ENCODE data around the gene ISOC2.

ISOC2 gene

DNA sequence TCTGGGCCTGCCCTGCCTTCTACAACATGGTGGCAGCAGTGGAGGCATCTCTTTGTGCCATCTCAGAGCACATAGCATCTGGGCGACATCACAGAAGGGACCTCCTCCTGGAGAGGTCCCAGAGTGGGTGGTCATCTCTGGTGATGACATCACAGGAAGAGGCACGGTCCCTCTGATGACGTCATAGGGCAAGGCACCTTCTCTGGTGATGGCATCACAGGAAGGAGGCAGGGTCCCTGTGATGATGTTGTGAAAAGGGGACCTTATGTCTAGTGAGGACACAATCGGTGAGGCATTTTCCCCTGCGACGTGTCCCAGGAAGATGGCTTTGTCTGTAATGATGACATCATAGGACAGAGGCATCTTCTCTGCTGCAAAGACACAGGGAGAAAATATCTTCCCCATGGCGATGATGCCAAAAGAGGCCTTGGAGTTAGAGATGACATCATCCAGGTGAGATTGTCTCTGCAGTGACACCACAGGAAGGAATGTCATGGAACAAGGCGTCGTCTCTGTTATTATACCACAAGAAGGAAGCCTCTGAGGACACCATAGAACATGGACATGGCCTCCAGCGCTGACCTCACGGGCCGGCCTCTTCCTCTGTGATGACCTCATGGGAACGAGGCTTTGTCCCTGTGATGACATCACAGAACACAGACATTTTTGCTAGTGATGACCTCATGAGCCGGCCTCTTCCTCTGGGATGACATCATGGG lies 29.0 kb downstream of the ISOC2 start:
- Histone ChIP-seq H3K4me3 (ENCODE audit: low read length, poor library complexity, severe bottlenecking) (no peak overlapping the region), H3K4me1 (ENCODE audit: insufficient read depth, low read length, poor library complexity, severe bottlenecking) (no peaks in the 10 kb centered on the region), H4K20me1 (ENCODE audit: insufficient read depth, low read length, poor library complexity, severe bottlenecking) (no peaks in the 10 kb centered on the region), H3K9ac (ENCODE audit: low read depth, low read length, poor library complexity, severe bottlenecking) (no peak overlapping the region), H3K9me2 (replicated peaks; ENCODE audit: low read depth, low read length) (no peaks in the 10 kb centered on the region), H3K79me2 (ENCODE audit: insufficient read depth, low read length) (no peaks in the 10 kb centered on the region), H3K36me3 (ENCODE audit: insufficient read depth, low read length) (no peaks in the 10 kb centered on the region), H3K9me3 (ENCODE audit: insufficient read depth, low read depth, low read length) (no peaks in the 10 kb centered on the region), H3K27me3 (ENCODE audit: insufficient read depth, low read length, poor library complexity, severe bottlenecking) (no peaks in the 10 kb centered on the region), H3F3A (ENCODE audit: low read depth) (no peaks in the 10 kb centered on the region), H3K4me2 (ENCODE audit: low read depth, low read length, poor library complexity, severe bottlenecking) (no peak overlapping the region), H2AFZ (ENCODE audit: low read length) (no peak overlapping the region)
- TF ChIP-seq, protein P1, sequence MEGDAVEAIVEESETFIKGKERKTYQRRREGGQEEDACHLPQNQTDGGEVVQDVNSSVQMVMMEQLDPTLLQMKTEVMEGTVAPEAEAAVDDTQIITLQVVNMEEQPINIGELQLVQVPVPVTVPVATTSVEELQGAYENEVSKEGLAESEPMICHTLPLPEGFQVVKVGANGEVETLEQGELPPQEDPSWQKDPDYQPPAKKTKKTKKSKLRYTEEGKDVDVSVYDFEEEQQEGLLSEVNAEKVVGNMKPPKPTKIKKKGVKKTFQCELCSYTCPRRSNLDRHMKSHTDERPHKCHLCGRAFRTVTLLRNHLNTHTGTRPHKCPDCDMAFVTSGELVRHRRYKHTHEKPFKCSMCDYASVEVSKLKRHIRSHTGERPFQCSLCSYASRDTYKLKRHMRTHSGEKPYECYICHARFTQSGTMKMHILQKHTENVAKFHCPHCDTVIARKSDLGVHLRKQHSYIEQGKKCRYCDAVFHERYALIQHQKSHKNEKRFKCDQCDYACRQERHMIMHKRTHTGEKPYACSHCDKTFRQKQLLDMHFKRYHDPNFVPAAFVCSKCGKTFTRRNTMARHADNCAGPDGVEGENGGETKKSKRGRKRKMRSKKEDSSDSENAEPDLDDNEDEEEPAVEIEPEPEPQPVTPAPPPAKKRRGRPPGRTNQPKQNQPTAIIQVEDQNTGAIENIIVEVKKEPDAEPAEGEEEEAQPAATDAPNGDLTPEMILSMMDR (conservative IDR thresholded peaks at IDR 0.05; ENCODE audit: low read length) = no peak
- no peak for TF ChIP-seq EZH2phosphoT487 (IDR thresholded peaks at IDR 0.05; ENCODE audit: borderline replicate concordance)

DNA sequence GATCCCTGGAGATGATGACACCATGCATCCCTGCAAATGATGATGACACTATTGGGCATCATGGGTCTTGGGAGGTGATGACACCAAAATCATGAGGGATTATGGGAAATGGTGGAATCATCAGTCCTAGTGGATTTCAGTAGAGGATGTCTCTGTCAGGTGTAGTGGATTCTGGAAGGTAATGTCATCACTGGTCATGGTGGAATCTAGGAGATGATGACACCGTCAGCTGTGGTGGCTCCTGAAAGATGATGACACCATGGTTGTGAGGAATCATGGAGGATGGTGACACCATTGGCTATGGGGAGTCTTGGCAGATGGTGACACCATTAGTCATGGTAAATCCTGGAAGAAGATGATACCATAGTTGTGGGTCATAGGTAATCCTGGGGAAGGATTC lies 30.3 kb downstream of the ISOC2 start:
- Histone ChIP-seq H2AFZ (ENCODE audit: low read length) (no peak overlapping the region), H3K4me3 (ENCODE audit: low read length, poor library complexity, severe bottlenecking) (no peak overlapping the region), H3F3A (ENCODE audit: low read depth) (no peaks in the 10 kb centered on the region), H3K9me2 (replicated peaks; ENCODE audit: low read depth, low read length) (no peaks in the 10 kb centered on the region), H4K20me1 (ENCODE audit: insufficient read depth, low read length, poor library complexity, severe bottlenecking) (no peaks in the 10 kb centered on the region), H3K9ac (ENCODE audit: low read depth, low read length, poor library complexity, severe bottlenecking) (no peak overlapping the region), H3K36me3 (ENCODE audit: insufficient read depth, low read length) (no peaks in the 10 kb centered on the region), H3K9me3 (ENCODE audit: insufficient read depth, low read depth, low read length) (no peaks in the 10 kb centered on the region), H3K4me2 (ENCODE audit: low read depth, low read length, poor library complexity, severe bottlenecking) (no peak overlapping the region), H3K4me1 (ENCODE audit: insufficient read depth, low read length, poor library complexity, severe bottlenecking) (no peaks in the 10 kb centered on the region), H3K79me2 (ENCODE audit: insufficient read depth, low read length) (no peaks in the 10 kb centered on the region), H3K27me3 (ENCODE audit: insufficient read depth, low read length, poor library complexity, severe bottlenecking) (no peaks in the 10 kb centered on the region)
- TF ChIP-seq, protein P1 (conservative IDR thresholded peaks at IDR 0.05; ENCODE audit: low read length) = no peak
- TF ChIP-seq EZH2phosphoT487 (IDR thresholded peaks at IDR 0.05; ENCODE audit: borderline replicate concordance) = no peak

DNA sequence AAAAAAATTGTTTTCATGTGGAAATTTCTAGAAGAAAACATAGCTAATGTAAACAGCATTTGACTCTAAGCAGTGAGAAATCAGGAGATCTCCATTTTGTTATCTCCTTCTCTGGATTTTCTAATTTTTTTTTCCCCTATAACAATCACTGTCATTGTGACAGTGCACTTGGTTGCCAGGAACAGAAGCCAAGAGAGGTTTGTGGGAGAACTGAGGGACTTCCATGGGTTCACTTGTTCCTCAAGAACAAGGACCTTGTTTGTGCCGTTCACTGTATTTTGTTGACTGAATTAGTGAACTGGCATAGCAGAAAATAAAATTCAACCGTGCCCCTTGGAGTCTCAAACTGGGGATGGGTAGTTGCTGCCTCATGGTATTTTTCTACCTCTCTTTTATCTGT lies 35.4 kb downstream of the ISOC2 start:
- no peak overlapping the region for H2AFZ ChIP-seq (ENCODE audit: low read length)
- H3K9ac ChIP-seq (ENCODE audit: low read depth, low read length, poor library complexity, severe bottlenecking) = no peak overlapping the region
- H3K9me3 ChIP-seq (ENCODE audit: insufficient read depth, low read depth, low read length) = no peaks in the 10 kb centered on the region
- no peak overlapping the region for H3K4me2 ChIP-seq (ENCODE audit: low read depth, low read length, poor library complexity, severe bottlenecking)
- H3K27me3 ChIP-seq (ENCODE audit: insufficient read depth, low read length, poor library complexity, severe bottlenecking) = no peaks in the 10 kb centered on the region
- TF ChIP-seq EZH2phosphoT487 (IDR thresholded peaks at IDR 0.05; ENCODE audit: borderline replicate concordance) = no peak
- TF ChIP-seq, protein P1 (conservative IDR thresholded peaks at IDR 0.05; ENCODE audit: low read length) = no peak
- peaks cover 10% of the 10 kb centered on the region for H3K4me1 ChIP-seq (ENCODE audit: insufficient read depth, low read length, poor library complexity, severe bottlenecking)
- peaks cover 4% of the 10 kb centered on the region for H3F3A ChIP-seq (ENCODE audit: low read depth)
- H4K20me1 ChIP-seq (ENCODE audit: insufficient read depth, low read length, poor library complexity, severe bottlenecking) = no peaks in the 10 kb centered on the region
- H3K79me2 ChIP-seq (ENCODE audit: insufficient read depth, low read length) = no peaks in the 10 kb centered on the region
- H3K36me3 ChIP-seq (ENCODE audit: insufficient read depth, low read length) = no peaks in the 10 kb centered on the region
- no peaks in the 10 kb centered on the region for H3K9me2 ChIP-seq (replicated peaks; ENCODE audit: low read depth, low read length)
- H3K4me3 ChIP-seq (ENCODE audit: low read length, poor library complexity, severe bottlenecking) = no peak overlapping the region
